GM12878 (cell line): ENCODE data around the gene LAMB1. TPM values are rescaled to one million over a fixed set of nuclear protein-coding genes. Genes with fewer than 3 reads are reported as not detected.

Experiments used
- ATAC-seq: fragments of 200-7000 bp; cut with Tn5 transposase; 3 replicates; pipeline ENCODE4 v1.9.1; 2020; ENCODE audit warnings: mild to moderate bottlenecking, moderate library complexity
- BruUV-seq: library from RNA; stranded (reverse); fragments of 400-500 nt; replicated peaks from 2 replicates; lab custom pipeline; 2021; lab: Mats Ljungman, UMichigan
- CTCF ChIA-PET: fragments of 300-600 bp; sonication (Branson Sonifier 250); formaldehyde crosslinking; extraction: SDS; loops from one replicate; lab custom pipeline; 2021; ENCODE audit warnings: inconsistent platforms; lab: Yijun Ruan, JAX
- POLR2A ChIA-PET: fragments of 350-600 bp; formaldehyde crosslinking; extraction: SDS; loops from one replicate; lab custom pipeline; 2021; ENCODE audit warnings: inconsistent platforms; lab: Charles Lee
- RAD21 ChIA-PET: fragments of 300-600 bp; sonication (Branson Sonifier 250); formaldehyde crosslinking; loops from one replicate; lab custom pipeline; 2023; ENCODE audit warnings: antibody characterized with exemption; ENCODE audit not compliant: unreplicated experiment; lab: Charles Lee
- SMC1A ChIA-PET: fragments of 300-600 bp; sonication (Branson Sonifier 250); formaldehyde crosslinking; loops from one replicate; lab custom pipeline; 2023; ENCODE audit not compliant: unreplicated experiment, uncharacterized antibody; lab: Charles Lee
- DNase-seq: peaks from one replicate; pipeline ENCODE4 v3.0.0-alpha.2; 2011; ENCODE audit warnings: low read depth, low spot score
- FAIRE-seq: peaks from 3 replicates; lab custom pipeline; 2011; peaks lifted over from hg19 to GRCh38; lab: Jason Lieb, UNC
- H2AFZ ChIP-seq: 2 replicates; pipeline ENCODE4 v1.6.0; 2011; ENCODE audit warnings: low read depth, low read length, control low read depth; ENCODE audit not compliant: control insufficient read depth
- H3K27ac ChIP-seq: 2 replicates; pipeline ENCODE4 v1.5.1; 2011; ENCODE audit warnings: control low read depth; ENCODE audit not compliant: control insufficient read depth, insufficient read depth
- H3K27me3 ChIP-seq, 2 experiments: replicated peaks in 1 of 2; 2 replicates each; pipeline versions ENCODE4 v1.6.0 to v1.6.1; 2011; ENCODE audit warnings: low read length in 1 of 2; ENCODE audit not compliant: control insufficient read depth in 2 of 2, insufficient read depth in 2 of 2
- H3K36me3 ChIP-seq, 2 experiments: 2 replicates each; pipeline ENCODE4 v1.5.1; 2011; ENCODE audit warnings: low read length in 1 of 2; ENCODE audit not compliant: control insufficient read depth in 2 of 2, insufficient read depth in 2 of 2
- H3K4me1 ChIP-seq: 2 replicates; pipeline ENCODE4 v1.6.1; 2011; ENCODE audit warnings: mild to moderate bottlenecking, low read length, moderate library complexity, mixed read lengths; ENCODE audit not compliant: control insufficient read depth, insufficient read depth
- H3K4me2 ChIP-seq: 2 replicates; pipeline ENCODE4 v1.6.0; 2011; ENCODE audit warnings: control low read depth; ENCODE audit not compliant: control insufficient read depth, insufficient read depth
- H3K4me3 ChIP-seq: fragments of 200-600 bp; sonication (generic); 2 replicates; pipeline ENCODE4 v1.5.1; 2016
- H3K79me2 ChIP-seq: 2 replicates; pipeline ENCODE4 v1.6.0; 2011; ENCODE audit warnings: low read length; ENCODE audit not compliant: control insufficient read depth, insufficient read depth
- H3K9ac ChIP-seq: 2 replicates; pipeline ENCODE4 v1.8.0; 2011; ENCODE audit warnings: low read length, control low read depth, mixed read lengths; ENCODE audit not compliant: control insufficient read depth, insufficient read depth
- H3K9me3 ChIP-seq: replicated peaks from 3 replicates; pipeline ENCODE4 v1.5.1; 2011; ENCODE audit warnings: mild to moderate bottlenecking, low read length; ENCODE audit not compliant: control insufficient read depth, insufficient read depth
- H4K20me1 ChIP-seq: 2 replicates; pipeline ENCODE4 v1.6.0; 2011; ENCODE audit not compliant: control insufficient read depth, insufficient read depth
- EZH2 ChIP-seq: IDR thresholded peaks from 2 replicates; pipeline ENCODE4 v1.6.1; 2012; ENCODE audit warnings: low read depth, mild to moderate bottlenecking, control low read depth, inconsistent platforms, low read length, borderline replicate concordance; ENCODE audit not compliant: control insufficient read depth
- MXI1 ChIP-seq: fragments of 150-350 bp; IDR thresholded peaks from 2 replicates; pipeline ENCODE4 v1.6.1; 2011; ENCODE audit warnings: low read depth, mild to moderate bottlenecking, inconsistent platforms, low read length, improper control_type of control experiment
- SRF ChIP-seq, 2 experiments: IDR thresholded peaks; 2 replicates each; pipeline ENCODE4 v1.6.1; 2011; ENCODE audit warnings: low read depth in 2 of 2, low read length in 2 of 2, mild to moderate bottlenecking in 1 of 2, moderate library complexity in 1 of 2
- YBX1 ChIP-seq: fragments of 450-650 bp; IDR thresholded peaks from 2 replicates; pipeline ENCODE4 v1.6.1; 2016; ENCODE audit warnings: antibody characterized with exemption
- ZNF24 ChIP-seq: fragments of 450-650 bp; IDR thresholded peaks from 2 replicates; pipeline ENCODE4 v1.6.1; 2017; ENCODE audit warnings: antibody characterized with exemption, mild to moderate bottlenecking
- WGBS: methylation state at CpG from one replicate; pipeline ENCODE4 v1.1.6; 2016; ENCODE audit warnings: low lambda C conversion rate; ENCODE audit not compliant: insufficient replicate concordance, insufficient coverage; ENCODE audit errors: missing lambda C conversion rate; 5-methylcytosine and 5-hydroxymethylcytosine counted together
- in situ Hi-C: fragments of 300-500 bp; cut with MboI; formaldehyde crosslinking; loops from 9 replicates; pipeline ENCODE4 v1.14.3; 2018; ENCODE audit warnings: mixed read lengths
- intact Hi-C: fragments of 100-400 bp; cut with micrococcal nuclease; formaldehyde crosslinking; loops from one replicate; pipeline ENCODE4 v1.14.2; 2022; ENCODE audit not compliant: unreplicated experiment
- polyA plus RNA-seq, 11 experiments: library from polyadenylated mRNA; depleted of rRNA in 4 of 11; unstranded in 6 of 11; stranded (reverse) in 5 of 11; fragments of >200 nt; fragmentation: Nextera tagmentation in 4 of 11; fragmentation: Illumina TruSeq in 1 of 11; extraction: Ambion mirVana in 4 of 11; extraction: Trizol in 1 of 11; gene quantifications; 1 replicate in 1 of 11; 2 replicates in 10 of 11; pipeline versions ENCODE4 v1.2.1 to v1.2.3, GENCODE V29; 2011 to 2016; ENCODE audit warnings: inconsistent platforms in 2 of 11, missing spikeins in 2 of 11, low read depth in 1 of 11
- total RNA-seq, 4 experiments: library from RNA; depleted of rRNA in 3 of 4; stranded (reverse); fragments of >200 nt in 3 of 4; fragmentation: Illumina TruSeq in 1 of 4; extraction: Trizol in 1 of 4; gene quantifications; 2 replicates each; pipeline versions ENCODE4 v1.2.1 to v1.2.3, GENCODE V29; 2013 to 2021
- TF ChIP-seq, protein P1 (sequence below): IDR thresholded peaks from 2 replicates; pipeline ENCODE4 v1.6.1; 2011; ENCODE audit warnings: borderline replicate concordance, low read depth, mild to moderate bottlenecking, moderate library complexity, mixed read lengths, low read length; ENCODE audit not compliant: insufficient read depth; ENCODE audit errors: extremely low read length
- TF ChIP-seq, protein P2 (sequence below): fragments of 450-650 bp; IDR thresholded peaks from 2 replicates; pipeline ENCODE4 v1.6.1; 2017; ENCODE audit warnings: antibody characterized with exemption, mild to moderate bottlenecking, moderate library complexity
- TF ChIP-seq, protein P3 (sequence below): fragments of 450-650 bp; formaldehyde crosslinking; IDR thresholded peaks from 2 replicates; pipeline ENCODE4 v1.4.0; 2020; ENCODE audit warnings: mild to moderate bottlenecking, moderate library complexity
- TF ChIP-seq, protein P4 (sequence below): fragments of 150-350 bp; IDR thresholded peaks from 2 replicates; pipeline ENCODE4 v1.6.1; 2016; ENCODE audit warnings: low read depth, low read length
- TF ChIP-seq, protein P5 (sequence below): IDR thresholded peaks from 2 replicates; pipeline ENCODE4 v1.6.1; 2012; ENCODE audit warnings: low read depth, low read length, improper control_type of control experiment

LAMB1 gene
- total and polyA plus RNA-seq, 10 of the 15 experiments (the other 5 are each of a cell fraction or from before 2014, with no cell fraction given): 0.05 to 2.2 (median 1.2) TPM; not detected in 4

DNA sequence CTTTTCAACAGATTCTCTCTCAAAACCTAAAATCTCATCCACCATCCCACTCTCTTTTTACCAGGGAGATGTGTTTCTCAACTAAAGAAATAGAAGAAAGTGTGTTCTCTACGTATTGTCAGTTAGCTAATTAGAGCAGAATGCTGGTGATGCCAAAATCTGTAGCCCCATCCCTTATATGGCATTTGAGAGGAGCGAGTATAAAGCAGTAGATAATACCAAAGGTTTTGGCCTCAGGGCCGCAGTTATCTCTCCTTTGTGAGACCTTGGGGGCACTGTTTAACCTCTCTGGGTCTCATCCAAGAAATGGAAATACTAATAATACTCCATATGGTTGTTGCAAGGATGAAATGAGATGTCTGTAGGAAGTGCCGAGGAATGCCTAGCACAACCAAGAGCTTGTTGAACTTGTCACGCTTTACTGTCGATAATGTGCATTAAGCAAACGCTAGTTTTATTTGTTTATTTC, 112.4 kb downstream of the LAMB1 start:
- no peaks in the 10 kb centered on the region for H4K20me1 ChIP-seq
- peak overlapping the region; percentile 91 for H3K4me3 ChIP-seq
- POLR2A ChIA-PET: interaction anchor here (1.1 to 1.4 kb wide), 3 partner anchors 27 to 634 kb away, joined by 3 read pairs; no protein-coding TSS in a partner anchor
- in situ Hi-C loops: no loop called here
- CTCF ChIA-PET: interaction anchor here (0.8 to 10.3 kb wide), 6 partner anchors 11 to 1098 kb away, joined by 3 to 61 read pairs (median 4); no protein-coding TSS in a partner anchor
- peak overlapping the region; percentile 78 for H3K9ac ChIP-seq
- peak; percentile 5 for ATAC-seq
- no peak for FAIRE-seq
- no peak for DNase-seq
- no peaks in the 10 kb centered on the region for H3K27me3 ChIP-seq
- no peaks in the 10 kb centered on the region; the same call in 1 of the 2 replicates for H3K4me1 ChIP-seq
- RAD21 ChIA-PET: interaction anchor here (0.6 to 0.8 kb wide), 3 partner anchors 15 to 146 kb away, joined by 3 to 5 read pairs (median 3); no protein-coding TSS in a partner anchor
- peak overlapping the region; percentile 93 for H3K4me2 ChIP-seq
- H3K36me3 ChIP-seq: no peaks in the 10 kb centered on the region; a peak in 1 of 4 replicates
- H3K27ac ChIP-seq: peak overlapping the region; percentile 73
- TSS peak; percentile 96 for BruUV-seq
- no peaks in the 10 kb centered on the region; the same call in 2 of the 3 replicates for H3K9me3 ChIP-seq
- intact Hi-C loops: no loop called here
- H3K79me2 ChIP-seq: peaks cover 44% of the 10 kb centered on the region
- SMC1A ChIA-PET: interaction anchor here (0.6 to 2.1 kb wide), 9 partner anchors 9 to 721 kb away, joined by 3 to 12 read pairs (median 3); partner anchors contain the start of gene HBP1
- peak overlapping the region; percentile 98 for H2AFZ ChIP-seq
- WGBS: under 1% methylated on average over 7 of the region's 7 CpGs
- TF ChIP-seq, protein P1, sequence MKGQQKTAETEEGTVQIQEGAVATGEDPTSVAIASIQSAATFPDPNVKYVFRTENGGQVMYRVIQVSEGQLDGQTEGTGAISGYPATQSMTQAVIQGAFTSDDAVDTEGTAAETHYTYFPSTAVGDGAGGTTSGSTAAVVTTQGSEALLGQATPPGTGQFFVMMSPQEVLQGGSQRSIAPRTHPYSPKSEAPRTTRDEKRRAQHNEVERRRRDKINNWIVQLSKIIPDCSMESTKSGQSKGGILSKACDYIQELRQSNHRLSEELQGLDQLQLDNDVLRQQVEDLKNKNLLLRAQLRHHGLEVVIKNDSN: no peak
- TF ChIP-seq EZH2: no peak
- TF ChIP-seq, protein P2, sequence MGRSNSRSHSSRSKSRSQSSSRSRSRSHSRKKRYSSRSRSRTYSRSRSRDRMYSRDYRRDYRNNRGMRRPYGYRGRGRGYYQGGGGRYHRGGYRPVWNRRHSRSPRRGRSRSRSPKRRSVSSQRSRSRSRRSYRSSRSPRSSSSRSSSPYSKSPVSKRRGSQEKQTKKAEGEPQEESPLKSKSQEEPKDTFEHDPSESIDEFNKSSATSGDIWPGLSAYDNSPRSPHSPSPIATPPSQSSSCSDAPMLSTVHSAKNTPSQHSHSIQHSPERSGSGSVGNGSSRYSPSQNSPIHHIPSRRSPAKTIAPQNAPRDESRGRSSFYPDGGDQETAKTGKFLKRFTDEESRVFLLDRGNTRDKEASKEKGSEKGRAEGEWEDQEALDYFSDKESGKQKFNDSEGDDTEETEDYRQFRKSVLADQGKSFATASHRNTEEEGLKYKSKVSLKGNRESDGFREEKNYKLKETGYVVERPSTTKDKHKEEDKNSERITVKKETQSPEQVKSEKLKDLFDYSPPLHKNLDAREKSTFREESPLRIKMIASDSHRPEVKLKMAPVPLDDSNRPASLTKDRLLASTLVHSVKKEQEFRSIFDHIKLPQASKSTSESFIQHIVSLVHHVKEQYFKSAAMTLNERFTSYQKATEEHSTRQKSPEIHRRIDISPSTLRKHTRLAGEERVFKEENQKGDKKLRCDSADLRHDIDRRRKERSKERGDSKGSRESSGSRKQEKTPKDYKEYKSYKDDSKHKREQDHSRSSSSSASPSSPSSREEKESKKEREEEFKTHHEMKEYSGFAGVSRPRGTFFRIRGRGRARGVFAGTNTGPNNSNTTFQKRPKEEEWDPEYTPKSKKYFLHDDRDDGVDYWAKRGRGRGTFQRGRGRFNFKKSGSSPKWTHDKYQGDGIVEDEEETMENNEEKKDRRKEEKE: no peak
- TF ChIP-seq, protein P3, sequence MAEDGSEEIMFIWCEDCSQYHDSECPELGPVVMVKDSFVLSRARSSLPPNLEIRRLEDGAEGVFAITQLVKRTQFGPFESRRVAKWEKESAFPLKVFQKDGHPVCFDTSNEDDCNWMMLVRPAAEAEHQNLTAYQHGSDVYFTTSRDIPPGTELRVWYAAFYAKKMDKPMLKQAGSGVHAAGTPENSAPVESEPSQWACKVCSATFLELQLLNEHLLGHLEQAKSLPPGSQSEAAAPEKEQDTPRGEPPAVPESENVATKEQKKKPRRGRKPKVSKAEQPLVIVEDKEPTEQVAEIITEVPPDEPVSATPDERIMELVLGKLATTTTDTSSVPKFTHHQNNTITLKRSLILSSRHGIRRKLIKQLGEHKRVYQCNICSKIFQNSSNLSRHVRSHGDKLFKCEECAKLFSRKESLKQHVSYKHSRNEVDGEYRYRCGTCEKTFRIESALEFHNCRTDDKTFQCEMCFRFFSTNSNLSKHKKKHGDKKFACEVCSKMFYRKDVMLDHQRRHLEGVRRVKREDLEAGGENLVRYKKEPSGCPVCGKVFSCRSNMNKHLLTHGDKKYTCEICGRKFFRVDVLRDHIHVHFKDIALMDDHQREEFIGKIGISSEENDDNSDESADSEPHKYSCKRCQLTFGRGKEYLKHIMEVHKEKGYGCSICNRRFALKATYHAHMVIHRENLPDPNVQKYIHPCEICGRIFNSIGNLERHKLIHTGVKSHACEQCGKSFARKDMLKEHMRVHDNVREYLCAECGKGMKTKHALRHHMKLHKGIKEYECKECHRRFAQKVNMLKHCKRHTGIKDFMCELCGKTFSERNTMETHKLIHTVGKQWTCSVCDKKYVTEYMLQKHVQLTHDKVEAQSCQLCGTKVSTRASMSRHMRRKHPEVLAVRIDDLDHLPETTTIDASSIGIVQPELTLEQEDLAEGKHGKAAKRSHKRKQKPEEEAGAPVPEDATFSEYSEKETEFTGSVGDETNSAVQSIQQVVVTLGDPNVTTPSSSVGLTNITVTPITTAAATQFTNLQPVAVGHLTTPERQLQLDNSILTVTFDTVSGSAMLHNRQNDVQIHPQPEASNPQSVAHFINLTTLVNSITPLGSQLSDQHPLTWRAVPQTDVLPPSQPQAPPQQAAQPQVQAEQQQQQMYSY (CRISPR knock-in tag): 0 out of 2 replicates have a peak, but pooled peaks have one; percentile 19
- TF ChIP-seq ZNF24: no peak
- TF ChIP-seq, protein P4, sequence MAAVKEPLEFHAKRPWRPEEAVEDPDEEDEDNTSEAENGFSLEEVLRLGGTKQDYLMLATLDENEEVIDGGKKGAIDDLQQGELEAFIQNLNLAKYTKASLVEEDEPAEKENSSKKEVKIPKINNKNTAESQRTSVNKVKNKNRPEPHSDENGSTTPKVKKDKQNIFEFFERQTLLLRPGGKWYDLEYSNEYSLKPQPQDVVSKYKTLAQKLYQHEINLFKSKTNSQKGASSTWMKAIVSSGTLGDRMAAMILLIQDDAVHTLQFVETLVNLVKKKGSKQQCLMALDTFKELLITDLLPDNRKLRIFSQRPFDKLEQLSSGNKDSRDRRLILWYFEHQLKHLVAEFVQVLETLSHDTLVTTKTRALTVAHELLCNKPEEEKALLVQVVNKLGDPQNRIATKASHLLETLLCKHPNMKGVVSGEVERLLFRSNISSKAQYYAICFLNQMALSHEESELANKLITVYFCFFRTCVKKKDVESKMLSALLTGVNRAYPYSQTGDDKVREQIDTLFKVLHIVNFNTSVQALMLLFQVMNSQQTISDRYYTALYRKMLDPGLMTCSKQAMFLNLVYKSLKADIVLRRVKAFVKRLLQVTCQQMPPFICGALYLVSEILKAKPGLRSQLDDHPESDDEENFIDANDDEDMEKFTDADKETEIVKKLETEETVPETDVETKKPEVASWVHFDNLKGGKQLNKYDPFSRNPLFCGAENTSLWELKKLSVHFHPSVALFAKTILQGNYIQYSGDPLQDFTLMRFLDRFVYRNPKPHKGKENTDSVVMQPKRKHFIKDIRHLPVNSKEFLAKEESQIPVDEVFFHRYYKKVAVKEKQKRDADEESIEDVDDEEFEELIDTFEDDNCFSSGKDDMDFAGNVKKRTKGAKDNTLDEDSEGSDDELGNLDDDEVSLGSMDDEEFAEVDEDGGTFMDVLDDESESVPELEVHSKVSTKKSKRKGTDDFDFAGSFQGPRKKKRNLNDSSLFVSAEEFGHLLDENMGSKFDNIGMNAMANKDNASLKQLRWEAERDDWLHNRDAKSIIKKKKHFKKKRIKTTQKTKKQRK: no peak
- TF ChIP-seq MXI1: peak; percentile 14; the same call in 1 of the 2 replicates
- TF ChIP-seq YBX1: no peak
- TF ChIP-seq, protein P5, sequence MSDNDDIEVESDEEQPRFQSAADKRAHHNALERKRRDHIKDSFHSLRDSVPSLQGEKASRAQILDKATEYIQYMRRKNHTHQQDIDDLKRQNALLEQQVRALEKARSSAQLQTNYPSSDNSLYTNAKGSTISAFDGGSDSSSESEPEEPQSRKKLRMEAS: no peak
- TF ChIP-seq SRF (IDR thresholded peaks at IDR 0.05; ENCODE audit: low read depth in 2 of 2, low read length in 2 of 2): peak; percentile 72 to 93
